ENCODE data around the gene NR1I3.
"Not testable (repeated sequence)": the region's sequence is repeated elsewhere in the genome, so short reads cannot be mapped to it uniquely, and the experiment has no call there.

DNA sequence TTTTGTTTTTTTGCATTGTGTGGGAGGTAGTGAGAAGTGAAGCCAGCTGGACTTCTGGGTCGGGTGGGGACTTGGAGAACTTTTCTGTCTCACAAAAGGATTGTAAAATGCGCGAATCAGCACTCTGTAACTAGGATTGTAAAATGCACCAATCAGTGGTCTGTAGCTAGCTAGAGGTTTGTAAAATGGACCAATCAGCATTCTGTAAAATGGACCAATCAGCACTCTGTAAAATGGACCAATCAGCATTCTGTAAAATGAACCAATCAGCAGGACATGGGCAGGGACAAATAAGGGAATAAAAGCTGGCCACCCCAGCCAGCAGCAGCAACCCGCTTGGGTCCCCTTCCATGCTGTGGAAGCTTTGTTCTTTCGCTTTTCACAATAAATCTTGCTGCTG is 12.1 kb upstream of the NR1I3 start:
- not testable (repeated sequence) for TF ChIP-seq EP300 (IDR thresholded peaks at IDR 0.05; ENCODE audit: low read depth); CTCF (IDR thresholded peaks at IDR 0.05)
